HEK293T (cell line): ENCODE results near the gene CPED1.

Experiments used
- CTCF ChIA-PET: fragments of 350-600 bp; formaldehyde crosslinking; extraction: SDS; loops from one replicate; lab custom pipeline; 2021; ENCODE audit warnings: antibody characterized with exemption, inconsistent platforms; lab: Yijun Ruan, JAX
- POLR2A ChIA-PET: fragments of 350-600 bp; formaldehyde crosslinking; extraction: SDS; loops from one replicate; lab custom pipeline; 2020; ENCODE audit warnings: antibody characterized with exemption, inconsistent platforms; lab: Yijun Ruan, JAX
- DNase-seq: peaks from one replicate; pipeline ENCODE4 v3.0.0; 2012; ENCODE audit warnings: mixed read lengths; ENCODE audit errors: extremely low spot score
- ARNT ChIP-seq: fragments of 450-650 bp; IDR thresholded peaks from 2 replicates; pipeline ENCODE4 v1.6.1; 2017; ENCODE audit warnings: mild to moderate bottlenecking
- BHLHE40 ChIP-seq: fragments of 450-650 bp; IDR thresholded peaks from 2 replicates; pipeline ENCODE4 v1.6.1; 2016; ENCODE audit warnings: mild to moderate bottlenecking, moderate library complexity, borderline replicate concordance
- CTBP1 ChIP-seq: fragments of 450-650 bp; IDR thresholded peaks from 2 replicates; pipeline ENCODE4 v1.6.1; 2016; ENCODE audit warnings: borderline replicate concordance
- ELF4 ChIP-seq: fragments of 450-650 bp; IDR thresholded peaks from 2 replicates; pipeline ENCODE4 v1.6.1; 2017; ENCODE audit warnings: antibody characterized with exemption
- FOXA1 ChIP-seq: fragments of 450-650 bp; IDR thresholded peaks from 2 replicates; pipeline ENCODE4 v1.6.1; 2016; ENCODE audit warnings: mild to moderate bottlenecking
- FOXK2 ChIP-seq: fragments of 450-650 bp; IDR thresholded peaks from 2 replicates; pipeline ENCODE4 v1.6.1; 2016; ENCODE audit warnings: mild to moderate bottlenecking
- FOXM1 ChIP-seq: fragments of 450-650 bp; IDR thresholded peaks from 2 replicates; pipeline ENCODE4 v1.6.1; 2017; ENCODE audit warnings: mild to moderate bottlenecking, borderline replicate concordance
- HDGF ChIP-seq: fragments of 450-650 bp; IDR thresholded peaks from 2 replicates; pipeline ENCODE4 v1.6.1; 2017; ENCODE audit warnings: antibody characterized with exemption, borderline replicate concordance
- L3MBTL2 ChIP-seq: fragments of 450-650 bp; conservative IDR thresholded peaks from 2 replicates; pipeline ENCODE4 v1.6.1; 2016; ENCODE audit warnings: mild to moderate bottlenecking
- LEF1 ChIP-seq: fragments of 450-650 bp; IDR thresholded peaks from 2 replicates; pipeline ENCODE4 v1.6.1; 2017; ENCODE audit warnings: mild to moderate bottlenecking, borderline replicate concordance
- NFRKB ChIP-seq: fragments of 450-650 bp; IDR thresholded peaks from 2 replicates; pipeline ENCODE4 v1.6.1; 2016; ENCODE audit warnings: mild to moderate bottlenecking, moderate library complexity
- SP1 ChIP-seq: fragments of 450-650 bp; IDR thresholded peaks from 2 replicates; pipeline ENCODE4 v1.6.1; 2017
- SUZ12 ChIP-seq: fragments of 450-650 bp; IDR thresholded peaks from 2 replicates; pipeline ENCODE4 v1.6.1; 2016; ENCODE audit warnings: mild to moderate bottlenecking
- TARDBP ChIP-seq: fragments of 450-650 bp; IDR thresholded peaks from 2 replicates; pipeline ENCODE4 v1.6.1; 2016
- ZNF384 ChIP-seq: fragments of 450-650 bp; IDR thresholded peaks from 2 replicates; pipeline ENCODE4 v1.6.1; 2016
- TF ChIP-seq, protein P1 (sequence below): fragments of 450-650 bp; IDR thresholded peaks from 2 replicates; pipeline ENCODE4 v1.6.1; 2016

The CPED1 gene

DNA sequence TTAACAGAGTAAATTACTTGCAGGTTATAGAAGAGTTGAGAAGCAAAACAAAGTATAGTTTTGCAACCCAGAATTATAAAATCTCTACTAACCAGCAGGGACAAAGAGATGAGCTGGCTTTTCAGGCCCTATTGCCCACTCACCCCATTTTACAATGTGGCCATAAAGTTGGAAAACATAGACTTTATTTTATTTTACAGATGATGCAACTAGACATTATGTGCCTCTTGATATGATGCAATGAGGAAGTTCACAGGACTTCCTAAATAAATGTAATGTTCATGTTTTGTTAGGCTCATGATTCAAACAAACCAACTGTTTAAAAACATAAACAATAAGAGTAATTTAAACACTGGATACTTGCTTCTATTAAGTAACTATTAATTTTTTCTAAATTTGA lies 199.2 kb downstream of the CPED1 start:
- ChIA-PET CTCF (no interaction called here), POLR2A (no interaction called here)
- TF ChIP-seq ZNF384 (no peak), SP1 (no peak), FOXA1 (no peak), FOXM1 (no peak), SUZ12 (no peak), NFRKB (no peak), LEF1 (no peak), CTBP1 (no peak), FOXK2 (no peak), L3MBTL2 (no peak), BHLHE40 (no peak), HDGF (no peak), ARNT (no peak), ELF4 (no peak), TARDBP (no peak)
- TF ChIP-seq, protein P1, sequence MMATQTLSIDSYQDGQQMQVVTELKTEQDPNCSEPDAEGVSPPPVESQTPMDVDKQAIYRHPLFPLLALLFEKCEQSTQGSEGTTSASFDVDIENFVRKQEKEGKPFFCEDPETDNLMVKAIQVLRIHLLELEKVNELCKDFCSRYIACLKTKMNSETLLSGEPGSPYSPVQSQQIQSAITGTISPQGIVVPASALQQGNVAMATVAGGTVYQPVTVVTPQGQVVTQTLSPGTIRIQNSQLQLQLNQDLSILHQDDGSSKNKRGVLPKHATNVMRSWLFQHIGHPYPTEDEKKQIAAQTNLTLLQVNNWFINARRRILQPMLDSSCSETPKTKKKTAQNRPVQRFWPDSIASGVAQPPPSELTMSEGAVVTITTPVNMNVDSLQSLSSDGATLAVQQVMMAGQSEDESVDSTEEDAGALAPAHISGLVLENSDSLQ: no peak
- DNase-seq: no peak

DNA sequence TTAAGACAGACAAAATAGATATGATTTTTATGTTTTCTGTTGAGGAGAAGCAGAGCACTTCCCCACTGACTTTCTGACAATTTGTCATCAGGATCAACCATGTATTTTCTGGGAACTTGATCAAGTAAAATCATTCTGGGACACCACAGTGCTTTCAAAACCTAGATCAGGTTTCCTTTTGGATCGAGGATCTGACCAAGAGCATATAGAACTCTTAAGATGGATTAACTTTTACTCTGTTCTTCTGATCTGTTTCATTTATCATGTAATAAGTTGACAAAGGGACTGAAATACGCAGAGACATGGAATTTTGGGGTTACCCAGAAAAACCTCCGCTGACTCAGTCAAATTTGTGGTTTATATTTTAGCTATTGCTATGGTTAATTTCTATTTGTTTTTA lies 204.3 kb downstream of the CPED1 start:
- POLR2A ChIA-PET: no interaction called here
- no peak for DNase-seq
- TF ChIP-seq NFRKB (no peak), L3MBTL2 (no peak), FOXA1 (no peak), ZNF384 (no peak), HDGF (no peak), FOXM1 (no peak), LEF1 (no peak), BHLHE40 (no peak), ELF4 (no peak), CTBP1 (no peak), SUZ12 (no peak), SP1 (no peak), FOXK2 (no peak), ARNT (no peak), TARDBP (no peak)
- TF ChIP-seq, protein P1: no peak
- CTCF ChIA-PET: no interaction called here

DNA sequence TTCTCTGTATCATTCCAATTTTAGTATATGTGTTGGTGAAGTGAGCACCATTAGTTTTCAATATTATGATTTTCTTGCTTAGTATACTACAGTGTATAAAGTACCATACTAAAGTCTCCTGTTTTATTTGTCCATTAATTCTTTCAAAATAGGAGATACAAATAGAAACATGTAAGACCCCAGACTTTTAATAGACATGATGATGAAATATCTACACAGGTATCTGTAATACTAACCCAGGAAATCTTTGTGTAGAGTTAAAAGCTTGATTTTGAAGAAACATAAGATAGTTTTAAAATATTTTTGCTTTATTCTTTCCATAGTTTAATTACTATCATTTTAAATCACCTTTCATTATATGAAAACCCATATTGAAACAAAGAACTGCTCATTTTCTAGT lies 206.5 kb downstream of the CPED1 start:
- ChIA-PET POLR2A (no interaction called here), CTCF (no interaction called here)
- TF ChIP-seq HDGF: no peak

DNA sequence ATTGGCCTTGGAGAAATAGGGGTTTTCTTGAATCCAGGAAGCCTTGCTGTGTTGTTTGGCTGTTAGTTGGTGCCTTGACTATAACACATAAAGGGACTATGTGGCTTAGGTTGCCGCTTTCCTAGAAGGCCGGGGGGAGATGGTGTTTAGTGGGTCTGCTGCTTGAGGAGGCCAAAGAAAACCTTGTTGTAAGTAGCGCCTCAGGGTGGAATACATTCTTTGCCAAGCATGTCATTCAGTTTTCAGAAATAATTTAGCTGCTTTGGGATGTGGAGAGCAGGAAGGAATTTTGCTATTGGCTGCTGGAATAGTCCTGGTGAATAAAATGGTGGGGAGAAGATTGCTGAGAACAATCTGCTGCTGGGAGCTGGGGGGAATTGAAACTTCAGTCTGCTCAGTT lies 207.4 kb downstream of the CPED1 start:
- TF ChIP-seq ZNF384: no peak
- no peak for TF ChIP-seq BHLHE40
- no peak for TF ChIP-seq ARNT
- TF ChIP-seq LEF1: no peak
- TF ChIP-seq TARDBP: no peak
- no peak for TF ChIP-seq FOXK2
- TF ChIP-seq L3MBTL2: no peak
- TF ChIP-seq CTBP1: no peak
- ChIA-PET POLR2A (no interaction called here), CTCF (no interaction called here)
- no peak for DNase-seq

More for the DNA sequence above, 206.5 kb downstream of the CPED1 start:
- no peak for DNase-seq

DNA sequence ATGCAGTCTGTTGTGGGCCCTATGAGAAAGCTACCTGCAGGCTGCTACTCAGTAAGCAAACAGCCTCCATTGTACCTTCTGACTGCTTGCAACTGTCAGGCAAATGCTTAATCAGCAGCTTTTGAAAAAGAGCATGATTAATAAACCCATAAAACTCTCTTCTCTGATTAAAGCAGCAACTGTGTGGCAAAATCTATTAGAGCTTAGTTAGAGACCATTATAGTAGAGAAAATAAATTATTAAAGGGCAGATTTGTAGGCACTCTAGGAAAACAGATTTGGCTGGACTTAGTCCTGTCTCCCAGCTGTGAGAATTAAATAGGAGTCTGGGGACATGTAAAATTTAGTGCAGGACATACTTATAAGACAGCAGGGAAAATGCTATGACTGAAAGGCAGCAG lies 207.8 kb downstream of the CPED1 start:
- no peak for DNase-seq
- TF ChIP-seq SUZ12 (no peak), HDGF (no peak), CTBP1 (no peak), FOXA1 (no peak), ARNT (no peak)
- TF ChIP-seq, protein P1: no peak
- ChIA-PET CTCF (no interaction called here), POLR2A (no interaction called here)

GRCh38 chr7:121197455-121197854 lies 208.9 kb downstream of the CPED1 start:
- ChIA-PET CTCF (no interaction called here), POLR2A (no interaction called here)
- TF ChIP-seq NFRKB: no peak
- TF ChIP-seq, protein P1: no peak
- no peak for TF ChIP-seq TARDBP
- no peak for TF ChIP-seq BHLHE40
- no peak for TF ChIP-seq CTBP1
- no peak for TF ChIP-seq ZNF384
- TF ChIP-seq L3MBTL2: no peak
- TF ChIP-seq ARNT: no peak
- TF ChIP-seq FOXK2: no peak
- TF ChIP-seq SUZ12: no peak
- TF ChIP-seq FOXA1: no peak
- no peak for TF ChIP-seq SP1
- TF ChIP-seq LEF1: no peak
- no peak for TF ChIP-seq FOXM1
- no peak for TF ChIP-seq HDGF
- no peak for TF ChIP-seq ELF4

More at GRCh38 chr7:121197455-121197854, 208.9 kb downstream of the CPED1 start:
- DNase-seq: no peak
